Activated CD4-positive, alpha-beta memory T cell treated with anti-CD3 and anti-CD28 coated beads, Interleukin-2, amount 10 ng/mL, durations not matched to agents 7 days and 5 days (primary cell): ENCODE data around the gene LAMA2. TPM values are rescaled to one million over a fixed set of nuclear protein-coding genes. Genes with fewer than 3 reads are reported as not detected.
"Not testable (repeated sequence)": the region's sequence is repeated elsewhere in the genome, so short reads cannot be mapped to it uniquely, and the experiment has no call there.

ENCODE experiments used
- CTCF ChIA-PET: fragments of 350-600 bp; sonication (Branson Sonifier 250); formaldehyde crosslinking; loops from one replicate; lab custom pipeline; 2021; ENCODE audit warnings: antibody characterized with exemption, inconsistent platforms; lab: Charles Lee
- POLR2A ChIA-PET: fragments of 350-600 bp; sonication (Branson Sonifier 250); formaldehyde crosslinking; loops from one replicate; lab custom pipeline; 2021; ENCODE audit warnings: antibody characterized with exemption; lab: Charles Lee
- DNase-seq: peaks from one replicate; pipeline ENCODE4 v3.0.0-alpha.2; 2020
- H3K27ac Mint-ChIP-seq: one replicate; pipeline ENCODE4 v1.8.0; 2021; ENCODE audit warnings: mild to moderate bottlenecking, mixed read lengths
- H3K27me3 Mint-ChIP-seq: one replicate; pipeline ENCODE4 v1.8.0; 2021; ENCODE audit warnings: mixed read lengths
- H3K36me3 Mint-ChIP-seq: one replicate; pipeline ENCODE4 v1.8.0; 2021; ENCODE audit warnings: low read depth, mixed read lengths
- H3K4me1 Mint-ChIP-seq: one replicate; pipeline ENCODE4 v1.8.0; 2021; ENCODE audit warnings: mixed read lengths
- H3K4me3 Mint-ChIP-seq: one replicate; pipeline ENCODE4 v1.8.0; 2021; ENCODE audit warnings: mild to moderate bottlenecking, mixed read lengths
- H3K9me3 Mint-ChIP-seq: one replicate; pipeline ENCODE4 v1.8.0; 2021; ENCODE audit warnings: mixed read lengths
- total RNA-seq, 2 experiments: library from RNA; stranded (reverse); gene quantifications; one replicate each; pipeline ENCODE4 v1.2.3, GENCODE V29; 2021

LAMA2 gene
- total RNA-seq, 2 experiments from 2014 or later, result 0.15 to 0.53 TPM

- H3K36me3 Mint-ChIP-seq, H3K9me3 Mint-ChIP-seq, H3K4me3 Mint-ChIP-seq, H3K27ac Mint-ChIP-seq, DNase-seq, H3K27me3 Mint-ChIP-seq, CTCF ChIA-PET, H3K4me1 Mint-ChIP-seq, POLR2A ChIA-PET: not testable (repeated sequence)
Measured at GRCh38 chr6:129088481-129088880, 205.5 kb downstream of the LAMA2 start.

- CTCF ChIA-PET, result no interaction called here
- H3K27me3 Mint-ChIP-seq, result no peaks in the 10 kb centered on the region
- H3K4me3 Mint-ChIP-seq, result no peak overlapping the region
- H3K27ac Mint-ChIP-seq, result no peak overlapping the region
- no peaks in the 10 kb centered on the region for H3K36me3 Mint-ChIP-seq
- no peaks in the 10 kb centered on the region for H3K9me3 Mint-ChIP-seq
- no peak for DNase-seq
- H3K4me1 Mint-ChIP-seq, result no peaks in the 10 kb centered on the region
- POLR2A ChIA-PET, result no interaction called here
Measured at GRCh38 chr6:129089357-129089756, 206.4 kb downstream of the LAMA2 start.

DNA sequence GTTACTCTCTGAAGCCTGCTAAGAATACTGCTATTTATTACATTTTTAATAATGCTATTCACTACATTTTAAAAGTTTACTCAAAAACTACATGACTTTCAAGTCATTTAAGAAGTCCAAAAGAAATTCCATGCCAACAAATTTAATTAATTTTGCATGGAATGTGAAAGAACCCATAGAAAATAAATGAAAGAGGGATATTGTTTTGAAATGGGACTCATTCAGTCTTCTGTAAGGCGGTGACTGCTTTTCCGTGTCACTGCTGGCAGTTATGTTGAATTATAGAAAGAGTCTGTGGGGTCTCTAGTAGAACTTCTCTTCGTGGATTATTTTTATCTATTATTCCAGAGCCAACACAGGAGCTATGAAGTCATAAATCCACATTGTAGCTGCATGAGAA is 211.2 kb downstream of the LAMA2 start:
- POLR2A ChIA-PET, result no interaction called here
- DNase-seq, result no peak
- H3K36me3 Mint-ChIP-seq, result no peaks in the 10 kb centered on the region
- H3K9me3 Mint-ChIP-seq, result no peaks in the 10 kb centered on the region
- CTCF ChIA-PET, result no interaction called here
- H3K4me3 Mint-ChIP-seq, result no peak overlapping the region
- H3K4me1 Mint-ChIP-seq, result no peaks in the 10 kb centered on the region
- no peak overlapping the region for H3K27ac Mint-ChIP-seq
- H3K27me3 Mint-ChIP-seq, result no peaks in the 10 kb centered on the region

GRCh38 chr6:129096651-129097290 is 213.8 kb downstream of the LAMA2 start:
- H3K27me3 Mint-ChIP-seq, result no peaks in the 10 kb centered on the region
- no peak for DNase-seq
- no peaks in the 10 kb centered on the region for H3K4me1 Mint-ChIP-seq
- H3K9me3 Mint-ChIP-seq, result no peaks in the 10 kb centered on the region
- no peaks in the 10 kb centered on the region for H3K36me3 Mint-ChIP-seq
- CTCF ChIA-PET, result no interaction called here
- POLR2A ChIA-PET, result no interaction called here
- no peak overlapping the region for H3K4me3 Mint-ChIP-seq
- no peak overlapping the region for H3K27ac Mint-ChIP-seq

DNA sequence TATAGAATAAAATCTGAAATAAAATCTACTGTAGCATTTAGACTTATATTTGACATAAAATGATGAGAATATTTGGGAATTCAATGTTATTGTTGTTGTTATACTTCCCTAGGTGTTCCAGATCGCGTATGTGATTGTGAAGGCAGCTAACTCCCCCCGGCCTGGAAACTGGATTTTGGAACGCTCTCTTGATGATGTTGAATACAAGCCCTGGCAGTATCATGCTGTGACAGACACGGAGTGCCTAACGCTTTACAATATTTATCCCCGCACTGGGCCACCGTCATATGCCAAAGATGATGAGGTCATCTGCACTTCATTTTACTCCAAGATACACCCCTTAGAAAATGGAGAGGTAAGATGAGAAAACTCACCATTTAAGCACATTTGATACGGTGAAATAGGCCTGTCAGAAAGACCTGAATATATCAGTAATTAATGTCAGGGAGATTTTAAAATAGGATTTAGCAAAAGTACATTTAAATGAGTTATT is 215.2 kb downstream of the LAMA2 start:
- Mint-ChIP-seq H3K27ac (no peak overlapping the region), H3K27me3 (no peaks in the 10 kb centered on the region), H3K9me3 (no peaks in the 10 kb centered on the region), H3K4me1 (no peaks in the 10 kb centered on the region), H3K36me3 (no peaks in the 10 kb centered on the region), H3K4me3 (no peak overlapping the region)
- CTCF ChIA-PET, result no interaction called here
- POLR2A ChIA-PET, result no interaction called here
- DNase-seq, result no peak

- H3K27ac Mint-ChIP-seq, result no peak overlapping the region
- POLR2A ChIA-PET, result no interaction called here
- no peaks in the 10 kb centered on the region for H3K9me3 Mint-ChIP-seq
- H3K36me3 Mint-ChIP-seq, result no peaks in the 10 kb centered on the region
- DNase-seq, result no peak
- no peaks in the 10 kb centered on the region for H3K27me3 Mint-ChIP-seq
- no peak overlapping the region for H3K4me3 Mint-ChIP-seq
- no peaks in the 10 kb centered on the region for H3K4me1 Mint-ChIP-seq
- CTCF ChIA-PET, result no interaction called here
Measured at GRCh38 chr6:129099696-129100095, 216.8 kb downstream of the LAMA2 start.

DNA sequence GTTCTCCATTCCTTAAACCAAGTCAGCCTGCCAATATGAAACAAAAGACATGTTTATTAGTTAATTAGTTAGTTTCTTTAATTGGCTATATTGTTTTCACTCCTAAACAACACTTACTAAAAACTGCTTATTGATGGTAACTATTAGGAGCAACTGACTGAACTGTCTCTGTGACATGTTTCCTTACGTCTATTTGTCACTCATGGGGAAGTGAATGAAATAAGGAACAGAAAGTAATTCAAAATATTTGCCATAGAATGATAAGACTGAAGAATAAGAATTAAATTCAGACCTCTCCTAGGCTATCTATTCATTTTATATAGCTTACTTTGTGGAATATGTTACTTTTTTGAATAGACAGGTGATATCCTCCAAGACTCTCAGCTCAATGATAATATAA is 217.2 kb downstream of the LAMA2 start:
- Mint-ChIP-seq H3K4me3 (no peak overlapping the region), H3K36me3 (no peaks in the 10 kb centered on the region), H3K4me1 (no peaks in the 10 kb centered on the region), H3K27me3 (no peaks in the 10 kb centered on the region), H3K27ac (no peak overlapping the region), H3K9me3 (no peaks in the 10 kb centered on the region)
- DNase-seq, result no peak
- CTCF ChIA-PET, result no interaction called here
- POLR2A ChIA-PET, result no interaction called here

GRCh38 chr6:129102741-129103140 is 219.8 kb downstream of the LAMA2 start:
- POLR2A ChIA-PET, result no interaction called here
- Mint-ChIP-seq H3K36me3 (no peaks in the 10 kb centered on the region), H3K4me1 (no peaks in the 10 kb centered on the region), H3K9me3 (no peaks in the 10 kb centered on the region), H3K27me3 (peaks cover 2% of the 10 kb centered on the region), H3K27ac (no peak overlapping the region), H3K4me3 (no peak overlapping the region)
- CTCF ChIA-PET, result no interaction called here
- no peak for DNase-seq

- POLR2A ChIA-PET, result no interaction called here
- DNase-seq, result no peak
- H3K36me3 Mint-ChIP-seq, result no peaks in the 10 kb centered on the region
- CTCF ChIA-PET, result no interaction called here
- H3K27ac Mint-ChIP-seq, result no peak overlapping the region
- H3K27me3 Mint-ChIP-seq, result peaks cover 2% of the 10 kb centered on the region
- H3K4me3 Mint-ChIP-seq, result no peak overlapping the region
- H3K9me3 Mint-ChIP-seq, result no peaks in the 10 kb centered on the region
- H3K4me1 Mint-ChIP-seq, result no peaks in the 10 kb centered on the region
Measured at GRCh38 chr6:129104131-129104530, 221.2 kb downstream of the LAMA2 start.

DNA sequence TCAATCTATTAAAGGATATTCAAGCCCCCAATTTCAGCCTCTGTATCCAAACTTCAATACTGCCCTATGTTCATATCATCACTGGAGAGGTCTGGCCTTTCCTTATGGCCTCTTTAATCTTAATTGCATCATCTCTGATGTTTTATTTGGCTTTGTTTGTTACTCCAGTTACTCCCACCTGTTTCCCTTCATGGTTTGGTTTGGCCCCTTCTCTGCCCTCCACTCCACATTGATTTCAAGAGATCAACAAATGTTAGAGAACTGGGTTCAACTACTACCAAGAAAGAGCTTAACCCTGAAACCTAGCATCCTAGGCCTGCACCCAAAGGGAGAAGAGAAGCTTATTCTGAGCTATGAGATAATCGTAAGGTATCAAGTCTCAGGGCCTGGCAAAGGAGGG is 221.6 kb downstream of the LAMA2 start:
- peaks cover 2% of the 10 kb centered on the region for H3K27me3 Mint-ChIP-seq
- H3K4me3 Mint-ChIP-seq, result no peak overlapping the region
- H3K9me3 Mint-ChIP-seq, result no peaks in the 10 kb centered on the region
- no peaks in the 10 kb centered on the region for H3K4me1 Mint-ChIP-seq
- H3K27ac Mint-ChIP-seq, result no peak overlapping the region
- ChIA-PET CTCF (no interaction called here), POLR2A (no interaction called here)
- DNase-seq, result no peak
- no peaks in the 10 kb centered on the region for H3K36me3 Mint-ChIP-seq

DNA sequence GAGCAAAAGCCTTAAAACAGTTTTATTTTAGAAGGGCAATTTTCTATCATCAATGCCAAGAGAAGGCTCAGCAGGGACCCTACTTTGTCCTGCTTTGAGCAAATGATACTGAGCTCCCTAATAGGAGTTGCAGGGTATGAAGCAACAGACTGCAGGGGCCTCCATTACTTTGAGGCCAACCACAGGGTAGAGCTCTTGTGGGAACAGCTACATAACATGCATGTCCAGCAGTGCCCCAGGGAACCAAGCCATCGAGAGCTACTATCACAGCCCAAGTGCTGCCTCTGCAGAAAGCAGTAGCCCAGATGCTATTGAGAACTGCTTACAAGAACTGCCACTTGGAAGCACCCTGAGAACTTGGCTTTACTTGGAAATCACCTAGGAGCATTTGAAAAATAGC is 222.1 kb downstream of the LAMA2 start:
- Mint-ChIP-seq H3K9me3 (no peaks in the 10 kb centered on the region), H3K27ac (no peak overlapping the region), H3K4me1 (no peaks in the 10 kb centered on the region), H3K27me3 (peaks cover 2% of the 10 kb centered on the region), H3K36me3 (no peaks in the 10 kb centered on the region), H3K4me3 (no peak overlapping the region)
- ChIA-PET CTCF (no interaction called here), POLR2A (no interaction called here)
- no peak for DNase-seq

- CTCF ChIA-PET, result no interaction called here
- peaks cover 2% of the 10 kb centered on the region for H3K27me3 Mint-ChIP-seq
- H3K27ac Mint-ChIP-seq, result no peak overlapping the region
- no peaks in the 10 kb centered on the region for H3K36me3 Mint-ChIP-seq
- POLR2A ChIA-PET, result interaction anchor here (0.6 kb wide), 1 partner anchor 95 kb away, joined by 3 read pairs; no protein-coding TSS in a partner anchor
- no peak for DNase-seq
- H3K9me3 Mint-ChIP-seq, result no peaks in the 10 kb centered on the region
- no peaks in the 10 kb centered on the region for H3K4me1 Mint-ChIP-seq
- H3K4me3 Mint-ChIP-seq, result no peak overlapping the region
Measured at GRCh38 chr6:129105793-129106192, 222.9 kb downstream of the LAMA2 start.

GRCh38 chr6:129108337-129108736 is 225.4 kb downstream of the LAMA2 start:
- Mint-ChIP-seq H3K27me3 (peaks cover 2% of the 10 kb centered on the region), H3K4me3 (no peak overlapping the region), H3K36me3 (no peaks in the 10 kb centered on the region), H3K27ac (no peak overlapping the region), H3K4me1 (no peaks in the 10 kb centered on the region), H3K9me3 (no peaks in the 10 kb centered on the region)
- ChIA-PET POLR2A (no interaction called here), CTCF (interaction anchor here (0.6 to 1.1 kb wide), 3 partner anchors 15 to 262 kb away, joined by 3 to 4 read pairs (median 3); no protein-coding TSS in a partner anchor)
- no peak for DNase-seq

DNA sequence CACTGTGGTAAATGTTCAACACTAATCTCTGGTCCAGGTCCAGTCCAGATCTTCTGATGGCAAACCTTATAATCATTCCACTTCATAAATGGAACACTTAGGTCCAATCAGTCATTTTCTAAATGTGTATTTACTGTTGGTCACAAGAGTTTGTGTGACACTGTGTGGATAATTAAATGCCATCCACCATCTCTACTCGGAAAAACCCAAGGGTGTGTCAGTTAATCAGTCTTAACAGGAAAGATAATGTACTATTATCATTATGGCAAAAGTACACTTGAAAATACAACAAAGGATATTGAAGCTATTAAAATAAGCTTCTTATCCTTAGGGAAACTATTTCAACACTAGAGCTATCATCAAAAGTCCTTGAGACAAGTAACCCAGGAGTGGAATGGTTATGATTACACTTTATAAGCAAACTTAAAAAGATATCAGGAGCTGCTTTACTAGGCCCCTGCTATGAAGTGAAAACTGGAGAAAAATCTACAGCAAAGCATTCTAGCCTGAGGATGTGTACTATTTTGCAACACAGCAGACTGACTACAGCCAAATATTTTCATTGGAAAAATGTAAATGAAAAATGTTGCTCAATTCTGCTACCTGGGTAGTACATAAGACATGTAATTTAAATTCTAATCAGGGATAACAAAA is 227.9 kb downstream of the LAMA2 start:
- POLR2A ChIA-PET, result no interaction called here

More for the DNA sequence above, 227.9 kb downstream of the LAMA2 start:
- CTCF ChIA-PET, result no interaction called here
- Mint-ChIP-seq H3K9me3 (no peaks in the 10 kb centered on the region), H3K4me3 (no peak overlapping the region), H3K27ac (no peak overlapping the region), H3K4me1 (no peaks in the 10 kb centered on the region), H3K36me3 (no peaks in the 10 kb centered on the region), H3K27me3 (peaks cover 2% of the 10 kb centered on the region)
- no peak for DNase-seq
